OCI-LY7 (cell line): ENCODE results near the gene FDX2. TPM values are rescaled to one million over a fixed set of nuclear protein-coding genes. Genes with fewer than 3 reads are reported as not detected.

Experiments used
- BruUV-seq: library from RNA; stranded (reverse); fragments of 400-500 nt; replicated peaks from 2 replicates; lab custom pipeline; 2021; lab: Mats Ljungman, UMichigan
- CTCF ChIA-PET: fragments of 300-600 bp; sonication (Branson Sonifier 250); formaldehyde crosslinking; loops from one replicate; lab custom pipeline; 2022; ENCODE audit warnings: antibody characterized with exemption; ENCODE audit not compliant: unreplicated experiment; lab: Charles Lee
- POLR2A ChIA-PET: fragments of 300-600 bp; sonication (Branson Sonifier 250); formaldehyde crosslinking; loops from one replicate; lab custom pipeline; 2022; ENCODE audit warnings: antibody characterized with exemption; lab: Charles Lee
- DNase-seq: peaks from one replicate; pipeline ENCODE4 v3.0.0-alpha.2; 2015; ENCODE audit warnings: low spot score
- H2AFZ ChIP-seq: fragments of 200-600 bp; sonication (generic), shearing (Covaris generic); 2 replicates; pipeline ENCODE4 v1.6.1; 2014; ENCODE audit warnings: mild to moderate bottlenecking, antibody characterized with exemption, low read length, moderate library complexity
- H3K27ac ChIP-seq: fragments of 200-600 bp; sonication (generic); 2 replicates; pipeline ENCODE4 v1.5.1; 2014; ENCODE audit warnings: mixed run types, low read depth, mild to moderate bottlenecking, moderate library complexity, low read length, inconsistent platforms; ENCODE audit not compliant: poor library complexity, severe bottlenecking
- H3K36me3 ChIP-seq: fragments of 200-600 bp; sonication (generic); 2 replicates; pipeline ENCODE4 v1.6.1; 2014; ENCODE audit warnings: mild to moderate bottlenecking, antibody characterized with exemption, low read length, moderate library complexity, mixed read lengths; ENCODE audit not compliant: insufficient read depth
- H3K4me1 ChIP-seq: fragments of 200-600 bp; sonication (generic); 2 replicates; pipeline ENCODE4 v1.5.1; 2014; ENCODE audit warnings: mild to moderate bottlenecking, low read length; ENCODE audit not compliant: insufficient read depth, poor library complexity, severe bottlenecking
- H3K4me2 ChIP-seq: fragments of 200-600 bp; sonication (generic); 2 replicates; pipeline ENCODE4 v1.6.1; 2014; ENCODE audit warnings: mild to moderate bottlenecking, low read length
- H3K4me3 ChIP-seq: fragments of 200-600 bp; sonication (generic); 2 replicates; pipeline ENCODE4 v1.5.1; 2014; ENCODE audit warnings: mild to moderate bottlenecking, low read depth, low read length; ENCODE audit not compliant: poor library complexity, severe bottlenecking
- H3K79me2 ChIP-seq: fragments of 200-600 bp; sonication (generic); 2 replicates; pipeline ENCODE4 v1.6.1; 2016; ENCODE audit warnings: low read depth, mild to moderate bottlenecking, low read length, moderate library complexity, mixed read lengths; ENCODE audit not compliant: insufficient read depth
- H3K9me2 ChIP-seq: fragments of 200-600 bp; sonication (generic); 2 replicates; pipeline ENCODE4 v1.6.1; 2016; ENCODE audit warnings: mild to moderate bottlenecking, low read length, mixed read lengths; ENCODE audit not compliant: insufficient read depth
- H3K9me3 ChIP-seq: fragments of 200-600 bp; sonication (generic); 2 replicates; pipeline ENCODE4 v1.6.1; 2014; ENCODE audit warnings: mild to moderate bottlenecking, mixed run types, low read length, mixed read lengths
- H4K20me1 ChIP-seq: fragments of 200-600 bp; sonication (generic); 2 replicates; pipeline ENCODE4 v1.6.1; 2014; ENCODE audit warnings: mild to moderate bottlenecking, antibody characterized with exemption, low read length, moderate library complexity, mixed read lengths; ENCODE audit not compliant: insufficient read depth
- CTCF ChIP-seq: fragments of 200-600 bp; sonication (generic); conservative IDR thresholded peaks from 2 replicates; pipeline ENCODE4 v1.5.1; 2014; ENCODE audit warnings: mild to moderate bottlenecking, antibody characterized with exemption, low read length, moderate library complexity, mixed read lengths
- EZH2phosphoT487 ChIP-seq: fragments of 200-600 bp; sonication (generic); IDR thresholded peaks from 2 replicates; pipeline ENCODE4 v1.6.1; 2018; ENCODE audit warnings: low read depth, borderline replicate concordance, mild to moderate bottlenecking, mixed run types, antibody characterized with exemption, low read length, moderate library complexity, mixed read lengths
- intact Hi-C: fragments of 100-400 bp; cut with micrococcal nuclease; formaldehyde crosslinking; loops from one replicate; pipeline ENCODE4 v1.10.0; 2022; ENCODE audit not compliant: unreplicated experiment
- total RNA-seq, 2 experiments: library from RNA; depleted of rRNA in 1 of 2; stranded (reverse); fragments of >200 nt in 1 of 2; shearing (Covaris generic) in 1 of 2; gene quantifications; 2 replicates each; pipeline ENCODE4 v1.2.3, GENCODE V29; 2014 to 2022

The FDX2 gene
- total RNA-seq, 2 experiments from 2014 or later, result 17.1 to 17.2 TPM

- peak within 1 kb of the TSS; percentile 90 for H2AFZ ChIP-seq
- ChIA-PET POLR2A (interaction anchor here (0.6 to 1.6 kb wide), 8 partner anchors 9 to 121 kb away, joined by 3 to 13 read pairs (median 4); partner anchors contain the start of gene ICAM1), CTCF (interaction anchor here (1.0 to 1.8 kb wide), 2 partner anchors 20 to 30 kb away, joined by 3 to 5 read pairs; no protein-coding TSS in a partner anchor)
- H3K4me3 ChIP-seq, result peak within 1 kb of the TSS; percentile 68
- H3K27ac ChIP-seq, result peak within 1 kb of the TSS; percentile 56
- intact Hi-C loops, result no loop called here
- H3K36me3 ChIP-seq, result peaks cover 11% of the 10 kb centered on the region; the same call in 1 of the 2 replicates
- BruUV-seq, result no TSS peak
- no peaks in the 10 kb centered on the region for H3K9me3 ChIP-seq
- no peaks in the 10 kb centered on the region for H3K9me2 ChIP-seq
- H3K4me2 ChIP-seq, result peak within 1 kb of the TSS; percentile 83
- no peaks in the 10 kb centered on the region for H4K20me1 ChIP-seq
- H3K4me1 ChIP-seq, result peaks cover 72% of the 10 kb centered on the region
- H3K79me2 ChIP-seq, result no peaks in the 10 kb centered on the region
- DNase-seq, result peak; percentile 29
- no peak for TF ChIP-seq EZH2phosphoT487
- no peak for TF ChIP-seq CTCF
These were observed 25.9 kb downstream of the FDX2 start, which contains the start of gene ICAM5 for GRCh38 chr19:10289836-10290356. ICAM5 (plus strand) TSS chr19:10289952; CDS start chr19:10290044, 92 bp downstream.

- intact Hi-C loops, result no loop called here
These were observed 26.5 kb downstream of the FDX2 start for GRCh38 chr19:10289167-10289835.

More at GRCh38 chr19:10289167-10289835, 26.5 kb downstream of the FDX2 start:
- peaks cover 72% of the 10 kb centered on the region for H3K4me1 ChIP-seq
- peak; percentile 89 for DNase-seq
- H3K27ac ChIP-seq, result peak overlapping the region; percentile 56
- H3K9me2 ChIP-seq, result no peaks in the 10 kb centered on the region
- TF ChIP-seq EZH2phosphoT487, result no peak
- TF ChIP-seq CTCF, result no peak
- H3K36me3 ChIP-seq, result peaks cover 11% of the 10 kb centered on the region; the same call in 1 of the 2 replicates
- no peaks in the 10 kb centered on the region for H3K79me2 ChIP-seq
- peak overlapping the region; percentile 68 for H3K4me3 ChIP-seq
- BruUV-seq, result no TSS peak
- no peaks in the 10 kb centered on the region for H3K9me3 ChIP-seq
- peak overlapping the region; percentile 83 for H3K4me2 ChIP-seq
- CTCF ChIA-PET, result interaction anchor here (0.9 to 1.8 kb wide), 4 partner anchors 17 to 44 kb away, joined by 3 to 5 read pairs (median 4); partner anchors contain the start of gene RAVER1
- POLR2A ChIA-PET, result interaction anchor here (0.6 to 1.6 kb wide), 8 partner anchors 9 to 122 kb away, joined by 3 to 13 read pairs (median 4); partner anchors contain the start of gene ICAM1
- no peaks in the 10 kb centered on the region for H4K20me1 ChIP-seq
- peak overlapping the region; percentile 90 for H2AFZ ChIP-seq
